ENCODE results near the gene LRMDA.

LRMDA gene

GRCh38 chr10:75662715-75663114 lies 231.3 kb downstream of the LRMDA start:
- H3K9ac ChIP-seq (ENCODE audit: low read length), result no peak overlapping the region
- no peaks in the 10 kb centered on the region for H4K20me1 ChIP-seq (ENCODE audit: insufficient read depth, low read length)
- H3K9me3 ChIP-seq (ENCODE audit: insufficient read depth, low read length), result no peaks in the 10 kb centered on the region

GRCh38 chr10:75663947-75664664 lies 232.7 kb downstream of the LRMDA start:
- H4K20me1 ChIP-seq (ENCODE audit: insufficient read depth, low read length), result no peaks in the 10 kb centered on the region
- H3K9ac ChIP-seq (ENCODE audit: low read length), result no peak overlapping the region
- H3K4me1 ChIP-seq (ENCODE audit: low read length), result no peaks in the 10 kb centered on the region
- no peak for TF ChIP-seq EZH2phosphoT487 (IDR thresholded peaks at IDR 0.05; ENCODE audit: low read depth)
- TF ChIP-seq, protein P1, sequence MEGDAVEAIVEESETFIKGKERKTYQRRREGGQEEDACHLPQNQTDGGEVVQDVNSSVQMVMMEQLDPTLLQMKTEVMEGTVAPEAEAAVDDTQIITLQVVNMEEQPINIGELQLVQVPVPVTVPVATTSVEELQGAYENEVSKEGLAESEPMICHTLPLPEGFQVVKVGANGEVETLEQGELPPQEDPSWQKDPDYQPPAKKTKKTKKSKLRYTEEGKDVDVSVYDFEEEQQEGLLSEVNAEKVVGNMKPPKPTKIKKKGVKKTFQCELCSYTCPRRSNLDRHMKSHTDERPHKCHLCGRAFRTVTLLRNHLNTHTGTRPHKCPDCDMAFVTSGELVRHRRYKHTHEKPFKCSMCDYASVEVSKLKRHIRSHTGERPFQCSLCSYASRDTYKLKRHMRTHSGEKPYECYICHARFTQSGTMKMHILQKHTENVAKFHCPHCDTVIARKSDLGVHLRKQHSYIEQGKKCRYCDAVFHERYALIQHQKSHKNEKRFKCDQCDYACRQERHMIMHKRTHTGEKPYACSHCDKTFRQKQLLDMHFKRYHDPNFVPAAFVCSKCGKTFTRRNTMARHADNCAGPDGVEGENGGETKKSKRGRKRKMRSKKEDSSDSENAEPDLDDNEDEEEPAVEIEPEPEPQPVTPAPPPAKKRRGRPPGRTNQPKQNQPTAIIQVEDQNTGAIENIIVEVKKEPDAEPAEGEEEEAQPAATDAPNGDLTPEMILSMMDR (IDR thresholded peaks at IDR 0.05; ENCODE audit: low read depth, low read length), result no peak
- no peak overlapping the region for H3K4me2 ChIP-seq (ENCODE audit: low read length)
- H3K27me3 ChIP-seq (ENCODE audit: low read depth, low read length), result no peaks in the 10 kb centered on the region
- no peaks in the 10 kb centered on the region for H3K9me3 ChIP-seq (ENCODE audit: insufficient read depth, low read length)
- no peak overlapping the region for H3K4me3 ChIP-seq (ENCODE audit: low read length)
- H3K27ac ChIP-seq (ENCODE audit: low read length), result no peak overlapping the region
- no peaks in the 10 kb centered on the region for H3K79me2 ChIP-seq (ENCODE audit: low read length)
- no peaks in the 10 kb centered on the region for H3K36me3 ChIP-seq (replicated peaks; ENCODE audit: low read depth, low read length)
- H2AFZ ChIP-seq (ENCODE audit: low read depth, low read length), result no peak overlapping the region

More at GRCh38 chr10:75662715-75663114, 231.3 kb downstream of the LRMDA start:
- no peak overlapping the region for H2AFZ ChIP-seq (ENCODE audit: low read depth, low read length)
- H3K27ac ChIP-seq (ENCODE audit: low read length), result no peak overlapping the region
- no peaks in the 10 kb centered on the region for H3K79me2 ChIP-seq (ENCODE audit: low read length)
- no peak overlapping the region for H3K4me2 ChIP-seq (ENCODE audit: low read length)
- H3K4me1 ChIP-seq (ENCODE audit: low read length), result no peaks in the 10 kb centered on the region
- H3K27me3 ChIP-seq (ENCODE audit: low read depth, low read length), result no peaks in the 10 kb centered on the region
- no peak for TF ChIP-seq EZH2phosphoT487 (IDR thresholded peaks at IDR 0.05; ENCODE audit: low read depth)
- TF ChIP-seq, protein P1 (IDR thresholded peaks at IDR 0.05; ENCODE audit: low read depth, low read length), result no peak
- no peaks in the 10 kb centered on the region for H3K36me3 ChIP-seq (replicated peaks; ENCODE audit: low read depth, low read length)
- H3K4me3 ChIP-seq (ENCODE audit: low read length), result no peak overlapping the region

DNA sequence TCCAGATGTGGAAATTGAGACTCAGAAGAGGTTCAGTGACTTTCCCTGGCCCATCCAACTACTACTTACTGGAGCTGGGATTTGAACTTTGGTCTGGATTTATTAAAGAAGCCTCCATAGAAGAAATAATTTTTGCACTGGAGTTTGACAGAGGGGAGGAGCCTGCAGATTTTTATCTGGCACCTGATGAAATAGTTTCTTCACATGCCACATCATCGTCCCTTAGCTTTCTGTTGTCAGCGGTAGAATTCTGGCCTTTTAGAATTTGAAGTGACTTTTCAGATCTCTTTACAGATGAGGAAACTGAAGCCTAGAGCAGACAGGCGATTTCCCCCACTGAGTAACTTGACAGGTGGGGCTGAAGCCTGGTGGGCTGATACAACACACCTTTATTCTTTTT lies 233.5 kb downstream of the LRMDA start:
- Histone ChIP-seq H3K4me2 (ENCODE audit: low read length) (no peak overlapping the region), H3K4me1 (ENCODE audit: low read length) (no peaks in the 10 kb centered on the region), H3K27ac (ENCODE audit: low read length) (no peak overlapping the region), H3K79me2 (ENCODE audit: low read length) (no peaks in the 10 kb centered on the region), H3K4me3 (ENCODE audit: low read length) (no peak overlapping the region), H3K36me3 (replicated peaks; ENCODE audit: low read depth, low read length) (no peaks in the 10 kb centered on the region), H4K20me1 (ENCODE audit: insufficient read depth, low read length) (no peaks in the 10 kb centered on the region), H3K9ac (ENCODE audit: low read length) (no peak overlapping the region), H3K27me3 (ENCODE audit: low read depth, low read length) (no peaks in the 10 kb centered on the region), H3K9me3 (ENCODE audit: insufficient read depth, low read length) (no peaks in the 10 kb centered on the region), H2AFZ (ENCODE audit: low read depth, low read length) (no peak overlapping the region)
- TF ChIP-seq, protein P1 (IDR thresholded peaks at IDR 0.05; ENCODE audit: low read depth, low read length), result no peak
- no peak for TF ChIP-seq EZH2phosphoT487 (IDR thresholded peaks at IDR 0.05; ENCODE audit: low read depth)

- TF ChIP-seq, protein P1 (IDR thresholded peaks at IDR 0.05; ENCODE audit: low read depth, low read length), result no peak
- no peak for TF ChIP-seq EZH2phosphoT487 (IDR thresholded peaks at IDR 0.05; ENCODE audit: low read depth)
- Histone ChIP-seq H3K4me1 (ENCODE audit: low read length) (no peaks in the 10 kb centered on the region), H3K4me2 (ENCODE audit: low read length) (no peak overlapping the region), H3K27me3 (ENCODE audit: low read depth, low read length) (no peaks in the 10 kb centered on the region), H3K79me2 (ENCODE audit: low read length) (no peaks in the 10 kb centered on the region), H3K9me3 (ENCODE audit: insufficient read depth, low read length) (no peaks in the 10 kb centered on the region), H3K9ac (ENCODE audit: low read length) (no peak overlapping the region), H3K27ac (ENCODE audit: low read length) (no peak overlapping the region), H3K36me3 (replicated peaks; ENCODE audit: low read depth, low read length) (no peaks in the 10 kb centered on the region), H3K4me3 (ENCODE audit: low read length) (no peak overlapping the region), H4K20me1 (ENCODE audit: insufficient read depth, low read length) (no peaks in the 10 kb centered on the region), H2AFZ (ENCODE audit: low read depth, low read length) (no peak overlapping the region)
These were observed 234.3 kb downstream of the LRMDA start for GRCh38 chr10:75665707-75666106.

Measured in OCI-LY3 (cell line).